Stimulated activated CD8-positive, alpha-beta memory T cell treated with anti-CD3 and anti-CD28 coated beads, Interleukin-12 subunit alpha, Interleukin-12 subunit beta, amount 100 ng/mL, for 24 hours (primary cell): ENCODE measurements around the gene CST9.

Source experiments
- DNase-seq: peaks from one replicate; pipeline ENCODE4 v3.0.0-alpha.2; 2020; ENCODE audit errors: extremely low read depth

CST9 gene

GRCh38 chr20:23605867-23606651 is at the start of gene CST9:
Gene CST9 (minus strand): TSS chr20:23605917. CDS start chr20:23605864, 53 bp downstream.
- DNase-seq, result no peak

GRCh38 chr20:23654717-23655116 is 49.0 kb upstream of the CST9 start:
- DNase-seq, result no peak

GRCh38 chr20:23654000-23654399 is 48.3 kb upstream of the CST9 start:
- no peak for DNase-seq

- no peak for DNase-seq
Measured at GRCh38 chr20:23653400-23653938, 47.8 kb upstream of the CST9 start.

GRCh38 chr20:23652926-23653325 is 47.2 kb upstream of the CST9 start:
- DNase-seq, result no peak

GRCh38 chr20:23652371-23652770 is 46.7 kb upstream of the CST9 start:
- DNase-seq, result no peak

- DNase-seq, result no peak
Measured at GRCh38 chr20:23651117-23651516, 45.4 kb upstream of the CST9 start.

GRCh38 chr20:23649830-23650417 is 44.2 kb upstream of the CST9 start:
- no peak for DNase-seq

- DNase-seq, result no peak
Measured at GRCh38 chr20:23649242-23649641, 43.5 kb upstream of the CST9 start.

- DNase-seq, result no peak
Measured at GRCh38 chr20:23647346-23647745, 41.6 kb upstream of the CST9 start.

- no peak for DNase-seq
Measured at GRCh38 chr20:23646106-23646873, 40.6 kb upstream of the CST9 start.

GRCh38 chr20:23645575-23645974 is 39.9 kb upstream of the CST9 start:
- no peak for DNase-seq

- DNase-seq, result no peak
Measured at GRCh38 chr20:23644164-23644563, 38.4 kb upstream of the CST9 start.

GRCh38 chr20:23643659-23644058 is 37.9 kb upstream of the CST9 start:
- DNase-seq, result no peak

GRCh38 chr20:23641936-23642751 is 36.4 kb upstream of the CST9 start:
- no peak for DNase-seq

- no peak for DNase-seq
Measured at GRCh38 chr20:23640671-23641667, 35.3 kb upstream of the CST9 start.

- DNase-seq, result no peak
Measured at GRCh38 chr20:23640018-23640601, 34.4 kb upstream of the CST9 start.

- DNase-seq, result no peak
Measured at GRCh38 chr20:23639490-23639958, 33.8 kb upstream of the CST9 start.

- DNase-seq, result no peak
Measured at GRCh38 chr20:23638309-23638708, 32.6 kb upstream of the CST9 start.
